Epithelial cell of prostate (primary cell): ENCODE results near the gene ARID5B.
A peak's percentile ranks its signal among the peaks of the same experiment; 100 is the strongest.

Experiments
- DNase-seq: peaks from one replicate; pipeline ENCODE4 v3.0.0-alpha.2; 2011; ENCODE audit warnings: low read depth, low spot score
- H3K27ac ChIP-seq: fragments of 450-650 bp; 2 replicates; pipeline ENCODE4 v1.5.1; 2017; ENCODE audit warnings: mild to moderate bottlenecking

Gene ARID5B

DNA sequence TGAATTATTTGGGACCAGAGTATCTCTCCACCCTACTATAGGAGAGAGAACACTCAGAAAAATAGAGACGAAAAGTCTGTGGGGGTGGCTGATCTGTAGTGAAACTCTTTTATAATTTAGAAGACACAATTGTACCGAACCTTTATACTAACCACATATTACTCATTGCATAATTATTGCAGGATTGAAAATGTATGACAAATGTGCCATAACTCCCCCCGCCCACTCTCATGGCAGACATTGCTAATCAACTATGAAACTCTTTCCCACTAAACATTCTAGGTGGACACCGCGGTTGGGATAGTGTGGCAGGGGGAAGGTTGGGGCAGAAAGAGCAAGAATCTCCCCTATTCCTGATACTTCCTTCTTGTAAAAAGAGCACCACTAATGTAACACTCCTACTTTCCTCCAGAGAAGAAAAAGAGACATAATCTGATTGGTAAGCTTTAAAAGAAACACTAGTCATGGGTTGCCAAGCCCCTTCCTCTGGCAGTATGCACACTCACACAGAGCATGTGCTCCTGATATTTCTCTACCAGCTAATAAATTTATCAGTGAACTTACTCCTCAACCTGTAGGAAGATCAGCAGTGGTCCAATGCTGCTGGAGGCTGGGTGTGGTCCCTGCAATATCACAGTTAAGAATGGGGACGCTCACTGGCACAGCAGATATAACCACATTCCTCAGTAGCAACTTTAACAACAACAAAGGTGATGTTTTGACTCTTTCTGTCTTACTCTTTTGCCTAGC, 18.7 kb upstream of the ARID5B start:
- peak overlapping the region; percentile 45 for H3K27ac ChIP-seq
- no peak for DNase-seq

GRCh38 chr10:61883371-61884025, 18.0 kb upstream of the ARID5B start:
- DNase-seq: no peak

DNA sequence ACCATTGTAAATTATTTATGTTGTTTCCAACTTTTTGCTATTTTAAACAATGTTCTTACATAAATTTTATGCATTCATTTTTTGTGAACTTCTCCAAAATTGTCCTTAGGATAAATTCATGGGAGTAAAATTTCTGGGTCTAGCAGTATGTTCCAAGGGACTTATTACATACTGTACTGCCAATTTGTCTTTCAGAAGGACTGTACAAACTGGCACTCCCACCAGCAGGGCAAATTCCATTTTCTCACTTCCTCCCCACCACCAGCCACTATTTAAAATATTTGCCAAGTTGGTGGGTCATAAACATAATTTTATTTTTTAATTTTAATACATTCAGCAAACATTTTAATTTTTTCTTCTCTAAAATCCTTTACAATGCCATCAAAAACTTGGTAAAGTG, 13.7 kb upstream of the ARID5B start:
- no peak overlapping the region for H3K27ac ChIP-seq
- no peak for DNase-seq

More at GRCh38 chr10:61883371-61884025, 18.0 kb upstream of the ARID5B start:
- peak overlapping the region; percentile 45 for H3K27ac ChIP-seq

GRCh38 chr10:61888744-61889143, 12.8 kb upstream of the ARID5B start:
- H3K27ac ChIP-seq: peak overlapping the region; percentile 50
- DNase-seq: no peak

DNA sequence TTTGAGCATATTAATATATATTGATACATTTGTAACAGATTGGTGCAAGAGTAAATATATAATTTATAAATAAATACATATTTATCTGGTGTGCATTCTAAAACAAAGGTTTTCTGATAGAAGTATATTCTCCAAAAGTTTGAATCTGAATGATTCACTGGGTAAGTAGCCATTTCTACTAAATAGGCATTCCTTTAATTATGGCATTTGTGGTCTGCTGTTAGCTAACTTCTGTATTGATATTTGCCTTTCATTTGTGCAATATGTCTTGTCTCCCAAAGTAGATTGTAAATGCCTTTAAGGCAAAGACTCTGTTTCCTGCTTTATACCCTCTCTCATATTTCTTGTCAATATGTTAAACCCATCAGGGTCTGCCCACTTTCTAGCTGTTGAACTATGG, 11.1 kb upstream of the ARID5B start:
- no peak for DNase-seq
- H3K27ac ChIP-seq: peak overlapping the region; percentile 33

DNA sequence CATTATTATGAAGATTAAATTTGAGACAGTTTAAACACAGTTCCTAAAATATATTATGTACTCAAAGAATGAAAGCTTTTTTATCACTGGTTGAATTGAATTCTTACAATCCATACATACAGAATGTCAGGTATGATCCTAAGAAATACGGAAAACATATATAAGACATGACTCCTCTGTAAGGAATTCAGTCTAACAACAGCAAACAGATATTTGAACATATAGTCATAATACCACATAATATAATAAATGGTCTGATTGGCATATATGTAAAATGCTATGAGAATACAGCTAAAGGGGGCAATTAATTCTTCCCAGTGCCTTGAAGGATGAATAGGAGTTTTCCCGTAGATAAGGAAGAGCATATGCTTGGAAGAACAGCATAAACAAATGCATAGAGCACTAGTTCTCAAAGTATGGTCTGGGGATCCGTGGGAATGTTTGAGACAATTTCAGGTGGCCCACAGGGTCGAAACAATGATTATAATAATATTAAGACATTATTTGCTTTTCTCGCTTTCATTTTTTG, 10.6 kb upstream of the ARID5B start:
- peak overlapping the region; percentile 33 for H3K27ac ChIP-seq
- no peak for DNase-seq

- DNase-seq: no peak
- H3K27ac ChIP-seq: no peak overlapping the region
Observed at GRCh38 chr10:61891906-61892585, 9.5 kb upstream of the ARID5B start.

- H3K27ac ChIP-seq: no peak overlapping the region
- no peak for DNase-seq
Observed at GRCh38 chr10:61892961-61893360, 8.5 kb upstream of the ARID5B start.

GRCh38 chr10:61894133-61894532, 7.4 kb upstream of the ARID5B start:
- H3K27ac ChIP-seq: no peak overlapping the region
- no peak for DNase-seq

DNA sequence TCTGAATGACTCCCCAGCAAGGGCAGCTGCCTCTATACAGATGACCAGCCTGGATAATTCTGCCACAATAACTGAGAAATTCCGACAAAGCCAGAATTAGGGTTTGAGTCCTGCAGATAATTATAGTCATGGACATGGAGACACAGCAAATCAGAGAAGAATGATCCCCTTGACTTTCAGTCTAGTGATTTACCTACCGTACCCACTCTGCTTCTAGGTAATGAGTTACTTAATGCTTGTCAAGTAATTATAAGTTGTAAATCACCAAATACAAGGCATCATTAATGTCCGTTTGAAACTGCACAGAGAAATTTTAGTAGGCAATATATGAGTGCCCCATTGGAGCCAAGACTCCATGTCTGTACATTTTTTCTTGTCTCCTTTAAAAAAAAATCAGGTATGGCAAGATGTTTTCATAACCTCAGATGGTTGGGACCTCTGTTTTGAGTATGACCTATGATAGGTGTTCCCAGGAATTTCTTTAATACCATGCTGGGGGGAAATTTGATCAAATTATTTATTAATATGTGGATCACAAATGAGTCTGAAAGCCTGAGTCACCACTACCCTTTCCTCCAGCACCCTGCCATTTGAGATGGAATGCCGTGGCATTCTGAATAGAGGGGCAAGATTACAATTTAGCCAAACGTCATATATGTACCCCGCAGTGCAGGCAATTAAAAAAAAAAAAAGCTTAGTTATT, 5.5 kb upstream of the ARID5B start:
- no peak overlapping the region for H3K27ac ChIP-seq
- DNase-seq: no peak

- H3K27ac ChIP-seq: no peak overlapping the region
Observed at GRCh38 chr10:61896854-61897661, 4.4 kb upstream of the ARID5B start.

GRCh38 chr10:61897671-61898434, 3.6 kb upstream of the ARID5B start:
- DNase-seq: no peak
- H3K27ac ChIP-seq: no peak overlapping the region

More at GRCh38 chr10:61896854-61897661, 4.4 kb upstream of the ARID5B start:
- DNase-seq: no peak

DNA sequence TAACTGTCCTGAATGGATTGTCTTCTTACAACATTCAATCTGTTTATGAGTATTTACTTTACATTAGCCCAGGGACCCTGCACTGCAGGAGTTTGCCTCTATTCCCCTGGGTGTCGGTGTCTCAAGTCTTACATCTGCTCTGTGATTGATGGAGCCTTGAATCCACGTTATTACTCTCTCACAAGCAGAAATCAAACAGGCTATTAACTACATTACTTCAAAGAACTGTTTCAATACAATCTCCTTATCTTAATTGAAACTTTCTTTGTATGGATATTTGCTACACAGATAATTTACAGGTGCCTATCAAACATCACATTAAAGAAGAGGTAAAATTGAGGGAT, 3.1 kb upstream of the ARID5B start:
- no peak for DNase-seq
- H3K27ac ChIP-seq: peak overlapping the region; percentile 96

GRCh38 chr10:61899069-61899531, 2.4 kb upstream of the ARID5B start:
- no peak for DNase-seq
- H3K27ac ChIP-seq: peak overlapping the region; percentile 96

DNA sequence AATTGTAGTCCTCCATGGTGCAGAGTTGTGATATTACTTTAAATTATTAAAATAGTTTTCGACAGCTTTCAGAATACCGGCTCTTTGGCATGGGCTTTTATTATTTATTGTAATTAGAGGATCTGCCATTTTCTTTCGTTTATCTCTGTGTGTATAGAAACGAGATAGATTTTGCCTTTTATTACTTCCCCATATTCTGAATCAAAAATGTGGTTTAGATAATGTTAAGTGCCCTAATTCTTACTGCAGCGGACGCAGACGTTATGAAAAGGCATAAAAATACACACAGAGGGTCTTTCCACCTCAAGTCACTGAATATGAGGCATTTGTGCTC, 1.9 kb upstream of the ARID5B start:
- peak overlapping the region; percentile 96 for H3K27ac ChIP-seq
- DNase-seq: no peak

- H3K27ac ChIP-seq: peak overlapping the region; percentile 96
- no peak for DNase-seq
Observed at GRCh38 chr10:61899997-61900828, 1.3 kb upstream of the ARID5B start.

- peak overlapping the region; percentile 96 for H3K27ac ChIP-seq
- no peak for DNase-seq
Observed at GRCh38 chr10:61901829-61902444, 438 bp downstream of the ARID5B start.
